H9 (cell line): ENCODE data around the gene PET100. TPM values are rescaled to one million over a fixed set of nuclear protein-coding genes. Genes with fewer than 3 reads are reported as not detected.

Experiments used
- DNase-seq: peaks from one replicate; pipeline ENCODE4 v3.0.0-alpha.2; 2017
- H2AFZ ChIP-seq: one replicate; pipeline ENCODE4 v1.6.1; 2013; ENCODE audit warnings: mild to moderate bottlenecking, low read length, control low read depth, moderate library complexity
- H2AK5ac ChIP-seq: 2 replicates; pipeline ENCODE4 v1.6.1; 2013; ENCODE audit warnings: low read length, control low read depth, mixed read lengths; ENCODE audit not compliant: insufficient read length
- H2BK120ac ChIP-seq: one replicate; pipeline ENCODE4 v1.6.1; 2013; ENCODE audit warnings: low read depth, mild to moderate bottlenecking, low read length, control low read depth, inconsistent platforms; ENCODE audit not compliant: poor library complexity, severe bottlenecking
- H2BK12ac ChIP-seq: 2 replicates; pipeline ENCODE4 v1.6.1; 2013; ENCODE audit warnings: low read length, control low read depth, mixed read lengths, low read depth; ENCODE audit not compliant: insufficient read length
- H2BK15ac ChIP-seq: 2 replicates; pipeline ENCODE4 v1.6.1; 2013; ENCODE audit warnings: low read depth, low read length, control low read depth
- H2BK20ac ChIP-seq: one replicate; pipeline ENCODE4 v1.6.1; 2013; ENCODE audit warnings: low read depth, mild to moderate bottlenecking, low read length, control low read depth, inconsistent platforms; ENCODE audit not compliant: poor library complexity, severe bottlenecking
- H2BK5ac ChIP-seq: 2 replicates; pipeline ENCODE4 v1.6.1; 2013; ENCODE audit warnings: low read length, control low read depth, mixed read lengths; ENCODE audit not compliant: insufficient read length
- H3K14ac ChIP-seq: 2 replicates; pipeline ENCODE4 v1.6.1; 2013; ENCODE audit warnings: low read length, control low read depth; ENCODE audit not compliant: insufficient read depth
- H3K18ac ChIP-seq: 2 replicates; pipeline ENCODE4 v1.6.1; 2013; ENCODE audit warnings: low read depth, mild to moderate bottlenecking, mixed read lengths, low read length, control low read depth; ENCODE audit not compliant: insufficient read length
- H3K23ac ChIP-seq: 2 replicates; pipeline ENCODE4 v1.6.1; 2013; ENCODE audit warnings: low read length, control low read depth, mixed read lengths, low read depth; ENCODE audit not compliant: insufficient read length
- H3K23me2 ChIP-seq: 2 replicates; pipeline ENCODE4 v1.6.1; 2013; ENCODE audit warnings: low read depth, mild to moderate bottlenecking, mixed read lengths, low read length, control low read depth; ENCODE audit not compliant: insufficient read length, poor library complexity, severe bottlenecking
- H3K27ac ChIP-seq: 2 replicates; pipeline ENCODE4 v1.5.1; 2013; ENCODE audit warnings: low read length, control low read depth, mixed read lengths, low read depth; ENCODE audit not compliant: insufficient read length
- H3K27me3 ChIP-seq: 2 replicates; pipeline ENCODE4 v1.6.1; 2013; ENCODE audit warnings: low read length, control low read depth, inconsistent platforms; ENCODE audit not compliant: insufficient read depth
- H3K4ac ChIP-seq: 2 replicates; pipeline ENCODE4 v1.6.1; 2013; ENCODE audit warnings: low read depth, mild to moderate bottlenecking, control low read depth, inconsistent platforms, low read length, moderate library complexity
- H3K4me1 ChIP-seq: 2 replicates; pipeline ENCODE4 v1.6.1; 2013; ENCODE audit warnings: low read length, control low read depth, inconsistent platforms; ENCODE audit not compliant: insufficient read depth
- H3K4me2 ChIP-seq: 2 replicates; pipeline ENCODE4 v1.6.1; 2013; ENCODE audit warnings: low read length, control low read depth, mixed read lengths; ENCODE audit not compliant: insufficient read length, insufficient read depth
- H3K56ac ChIP-seq: 2 replicates; pipeline ENCODE4 v1.6.1; 2013; ENCODE audit warnings: low read depth, mild to moderate bottlenecking, mixed read lengths, low read length, control low read depth; ENCODE audit not compliant: insufficient read length
- H3K79me1 ChIP-seq: 2 replicates; pipeline ENCODE4 v1.6.1; 2013; ENCODE audit warnings: low read depth, mild to moderate bottlenecking, moderate library complexity, low read length, control low read depth, inconsistent platforms; ENCODE audit not compliant: insufficient read depth, poor library complexity, severe bottlenecking
- H3K79me2 ChIP-seq: 2 replicates; pipeline ENCODE4 v1.6.1; 2013; ENCODE audit warnings: low read length, control low read depth, inconsistent platforms; ENCODE audit not compliant: insufficient read depth
- H3K9ac ChIP-seq: 2 replicates; pipeline ENCODE4 v1.6.1; 2013; ENCODE audit warnings: low read length, control low read depth, mixed read lengths; ENCODE audit not compliant: insufficient read length; ENCODE audit errors: extremely low read depth
- H3K9me3 ChIP-seq: one replicate; pipeline ENCODE4 v1.6.1; 2013; ENCODE audit warnings: low read depth, low read length, inconsistent platforms; ENCODE audit not compliant: control insufficient read depth
- H3T11ph ChIP-seq: one replicate; pipeline ENCODE4 v1.6.1; 2013; ENCODE audit warnings: mild to moderate bottlenecking, low read length, control low read depth, inconsistent platforms
- H4K20me1 ChIP-seq: one replicate; pipeline ENCODE4 v1.6.1; 2013; ENCODE audit not compliant: control insufficient read depth, insufficient read length, insufficient read depth
- H4K5ac ChIP-seq: 2 replicates; pipeline ENCODE4 v1.6.1; 2013; ENCODE audit warnings: low read depth, mild to moderate bottlenecking, mixed read lengths, low read length, control low read depth; ENCODE audit not compliant: insufficient read length
- H4K8ac ChIP-seq: replicated peaks from 2 replicates; pipeline ENCODE4 v1.6.1; 2013; ENCODE audit warnings: low read length, control low read depth, mixed read lengths, low read depth; ENCODE audit not compliant: insufficient read length
- H4K91ac ChIP-seq: 2 replicates; pipeline ENCODE4 v1.6.1; 2013; ENCODE audit warnings: low read depth, mild to moderate bottlenecking, moderate library complexity, mixed read lengths, low read length, control low read depth; ENCODE audit not compliant: insufficient read length
- H3K27ac Mint-ChIP-seq, 3 experiments: 2 replicates in 2 of 3; 3 replicates in 1 of 3; pipeline ENCODE4 v1.8.0; 2020 to 2021; ENCODE audit warnings: mixed read lengths in 3 of 3, mild to moderate bottlenecking in 1 of 3, moderate library complexity in 1 of 3
- H3K27me3 Mint-ChIP-seq: 2 replicates; pipeline ENCODE4 v1.8.0; 2021; ENCODE audit warnings: low read depth, mild to moderate bottlenecking, moderate library complexity, mixed read lengths
- H3K36me3 Mint-ChIP-seq, 3 experiments: 2 replicates in 2 of 3; 3 replicates in 1 of 3; pipeline ENCODE4 v1.8.0; 2020 to 2021; ENCODE audit warnings: low read depth in 3 of 3, mixed read lengths in 3 of 3; ENCODE audit not compliant: insufficient read depth in 1 of 3
- H3K4me1 Mint-ChIP-seq, 2 experiments: 2 replicates each; pipeline ENCODE4 v1.8.0; 2020; ENCODE audit warnings: mixed read lengths in 2 of 2
- H3K4me3 Mint-ChIP-seq, 2 experiments: 2 replicates in 1 of 2; 3 replicates in 1 of 2; pipeline ENCODE4 v1.8.0; 2020 to 2021; ENCODE audit warnings: mild to moderate bottlenecking in 2 of 2, mixed read lengths in 2 of 2, moderate library complexity in 1 of 2
- H3K9me3 Mint-ChIP-seq, 2 experiments: 2 replicates in 1 of 2; 3 replicates in 1 of 2; pipeline ENCODE4 v1.8.0; 2020; ENCODE audit warnings: mild to moderate bottlenecking in 2 of 2, mixed read lengths in 2 of 2, moderate library complexity in 1 of 2
- CTCF ChIP-seq: fragments of 200-600 bp; sonication (generic); conservative IDR thresholded peaks from 3 replicates; pipeline ENCODE4 v1.8.0; 2021; ENCODE audit warnings: antibody characterized with exemption, mild to moderate bottlenecking
- WGBS: extraction: QIAGEN DNeasy Blood & Tissue Kit; methylation state at CpG from one replicate; pipeline ENCODE4 v1.1.7; 2013; ENCODE audit warnings: missing lambda C conversion rate, low lambda C conversion rate, mixed read lengths; ENCODE audit not compliant: insufficient read length; ENCODE audit errors: extremely low coverage; 5-methylcytosine and 5-hydroxymethylcytosine counted together
- total RNA-seq: library from RNA; stranded (reverse); gene quantifications from 2 replicates; pipeline ENCODE4 v1.2.1, GENCODE V29; 2021

Gene PET100
- total RNA-seq, 1 experiment from 2014 or later, result 129 TPM

- H3K23ac ChIP-seq, result no peak overlapping the region
- no peak for TF ChIP-seq CTCF
- no peak overlapping the region for H2BK12ac ChIP-seq
- H3K23me2 ChIP-seq, result no peaks in the 10 kb centered on the region
- H2AK5ac ChIP-seq, result no peak overlapping the region
- no peak overlapping the region for H2AFZ ChIP-seq
- H4K91ac ChIP-seq, result no peak overlapping the region
- no peak overlapping the region for H3K27ac Mint-ChIP-seq
- H4K5ac ChIP-seq, result no peak overlapping the region
- no peaks in the 10 kb centered on the region for H4K20me1 ChIP-seq
- H3K9me3 Mint-ChIP-seq, result no peaks in the 10 kb centered on the region; a peak in 1 of 5 replicates
- H2BK120ac ChIP-seq, result no peak overlapping the region
- H3K56ac ChIP-seq, result no peak overlapping the region
- H3K4ac ChIP-seq, result no peak overlapping the region
- no peak overlapping the region for H3K18ac ChIP-seq
- H3K4me1 Mint-ChIP-seq, result peaks cover 0 to 8% of the 10 kb centered on the region in 2 experiments; a peak in 2 of 4 replicates
- H3K79me2 ChIP-seq, result no peaks in the 10 kb centered on the region
- WGBS, result no CpG with 5 or more reads among the region's 8 CpGs
- no peaks in the 10 kb centered on the region for H3K79me1 ChIP-seq
- DNase-seq, result no peak
- no peak overlapping the region for H2BK5ac ChIP-seq
- no peaks in the 10 kb centered on the region for H3K4me1 ChIP-seq
- no peak overlapping the region for H2BK15ac ChIP-seq
- no peak overlapping the region for H3K27ac ChIP-seq
- no peak overlapping the region for H2BK20ac ChIP-seq
- peaks cover 2 to 16% (median 7%) of the 10 kb centered on the region in 3 experiments; a peak in 4 of 7 replicates for H3K36me3 Mint-ChIP-seq
- no peak overlapping the region for H3K4me2 ChIP-seq
- no peaks in the 10 kb centered on the region for H3K9me3 ChIP-seq
- no peak overlapping the region for H3T11ph ChIP-seq
- no peak overlapping the region for H3K4me3 Mint-ChIP-seq
- no peak overlapping the region for H3K9ac ChIP-seq
- no peak overlapping the region for H4K8ac ChIP-seq
- H3K14ac ChIP-seq, result no peak overlapping the region
- no peaks in the 10 kb centered on the region for H3K27me3 ChIP-seq
- peaks cover 19% of the 10 kb centered on the region for H3K27me3 Mint-ChIP-seq
Measured at GRCh38 chr19:7646426-7646700, 16.8 kb downstream of the PET100 start.
